Muscle of back (tissue), 13 donors: Measurements from ENCODE around the gene BRPF3. TPM values are rescaled to one million over a fixed set of nuclear protein-coding genes. Genes with fewer than 3 reads are reported as not detected.

ENCODE experiments used
- DNase-seq, 3 donors: peaks; one replicate each; pipeline versions ENCODE4 v3.0.0 to v3.0.0-alpha.2; 2013
- long read RNA-seq, 9 donors: transcript quantifications; one replicate each; lab custom pipeline, GENCODE V29; 2026
- polyA plus RNA-seq, 10 donors: library from polyadenylated mRNA; unstranded; fragments of 120-200 nt; gene quantifications; one replicate each; pipeline ENCODE4 v1.2.1, GENCODE V29; 2013; ENCODE audit not compliant: insufficient read length in 10 of 10

BRPF3 gene
- polyA plus RNA-seq, result 10 to 100 TPM; 22.7 to 31.6 (median 24.0) TPM
- long read RNA-seq, donor 1, partial matches to known transcripts, result 0 of 2 reads
- long read RNA-seq, donor 1, other reads (novel, unspliced or antisense), result 0 of 2 reads
- long read RNA-seq, donor 2, result 0 reads
- long read RNA-seq, donor 3, result 0 reads
- long read RNA-seq, donor 4, result 0 reads
- long read RNA-seq, donor 5, full-length matches to known transcripts, result 1 of 14 reads
- long read RNA-seq, donor 5, partial matches to known transcripts, result 13 of 14 reads
- long read RNA-seq, donor 5, other reads (novel, unspliced or antisense), result 0 of 14 reads
- long read RNA-seq, donor 6, result 0 reads
- long read RNA-seq, donor 7, partial matches to known transcripts, result 0 of 1 reads
- long read RNA-seq, donor 7, other reads (novel, unspliced or antisense), result 0 of 1 reads
- long read RNA-seq, donor 8, result 0 reads
- long read RNA-seq, donor 9, result 0 reads

- DNase-seq, result peak; percentile 79 to 91 (median 84)
Measured at GRCh38 chr6:36196113-36196879, at the start of gene BRPF3. TSS of gene BRPF3 (plus strand) at chr6:36196744. CDS start at chr6:36200323, 3,579 bp downstream.

GRCh38 chr6:36147294-36147693 lies 49.2 kb upstream of the BRPF3 start:
- no peak for DNase-seq

- no peak for DNase-seq
Measured at GRCh38 chr6:36149476-36149875, 47.1 kb upstream of the BRPF3 start.

- DNase-seq, result peak in 1 of 3 donors; percentile 34
Measured at GRCh38 chr6:36150283-36150682, 46.3 kb upstream of the BRPF3 start.

GRCh38 chr6:36154286-36154685 lies 42.3 kb upstream of the BRPF3 start:
- DNase-seq, result no peak

- DNase-seq, result no peak
Measured at GRCh38 chr6:36155662-36156061, 40.9 kb upstream of the BRPF3 start.

- DNase-seq, result peak in 1 of 3 donors; percentile 22
Measured at GRCh38 chr6:36160147-36160760, 36.3 kb upstream of the BRPF3 start.

- no peak for DNase-seq
Measured at GRCh38 chr6:36169023-36170007, 27.2 kb upstream of the BRPF3 start.

- DNase-seq, result no peak
Measured at GRCh38 chr6:36170704-36171103, 25.8 kb upstream of the BRPF3 start.

GRCh38 chr6:36171573-36171972 lies 25.0 kb upstream of the BRPF3 start:
- DNase-seq, result no peak

GRCh38 chr6:36177166-36177565 lies 19.4 kb upstream of the BRPF3 start:
- DNase-seq, result no peak

- no peak for DNase-seq
Measured at GRCh38 chr6:36178544-36178943, 18.0 kb upstream of the BRPF3 start.

GRCh38 chr6:36180126-36180525 lies 16.4 kb upstream of the BRPF3 start:
- no peak for DNase-seq

GRCh38 chr6:36184311-36184710 lies 12.2 kb upstream of the BRPF3 start:
- DNase-seq, result no peak

GRCh38 chr6:36186199-36186598 lies 10.3 kb upstream of the BRPF3 start:
- no peak for DNase-seq

- no peak for DNase-seq
Measured at GRCh38 chr6:36187446-36187845, 9.1 kb upstream of the BRPF3 start.

GRCh38 chr6:36195471-36196112 lies 952 bp upstream of the BRPF3 start:
- no peak for DNase-seq

GRCh38 chr6:36196880-36197548 lies 470 bp downstream of the BRPF3 start:
- DNase-seq, result peak; percentile 97 to 98 (median 97)

GRCh38 chr6:36197739-36198221 lies 1.2 kb downstream of the BRPF3 start:
- peak in 1 of 3 donors; percentile 6 for DNase-seq

- DNase-seq, result no peak
Measured at GRCh38 chr6:36198986-36199385, 2.4 kb downstream of the BRPF3 start.
